HG03575 (cell line): ENCODE data around the gene MGRN1.

Experiments used
- ATAC-seq: cut with Tn5 transposase; IDR thresholded peaks from one replicate; pipeline ENCODE4 v1.9.1; 2021; ENCODE audit not compliant: unreplicated experiment, insufficient number of reproducible peaks, low FRiP score; ENCODE audit errors: extremely low read depth

Gene MGRN1

GRCh38 chr16:4704491-4704890 lies 79.9 kb downstream of the MGRN1 start:
- no peak for ATAC-seq

GRCh38 chr16:4704913-4705312 lies 80.3 kb downstream of the MGRN1 start:
- no peak for ATAC-seq

- ATAC-seq: no peak
Observed at GRCh38 chr16:4706871-4707270, 82.2 kb downstream of the MGRN1 start.

GRCh38 chr16:4709481-4709880 lies 84.9 kb downstream of the MGRN1 start:
- no peak for ATAC-seq

- ATAC-seq: no peak
Observed at GRCh38 chr16:4713663-4714501, 89.3 kb downstream of the MGRN1 start.

- no peak for ATAC-seq
Observed at GRCh38 chr16:4714996-4715395, 90.4 kb downstream of the MGRN1 start.

- ATAC-seq: no peak
Observed at GRCh38 chr16:4718466-4718865, 93.8 kb downstream of the MGRN1 start.

GRCh38 chr16:4723071-4723767 lies 98.6 kb downstream of the MGRN1 start:
- ATAC-seq: no peak

GRCh38 chr16:4724661-4725270 lies 100.1 kb downstream of the MGRN1 start:
- no peak for ATAC-seq

GRCh38 chr16:4726616-4727015 lies 102.0 kb downstream of the MGRN1 start:
- no peak for ATAC-seq

- no peak for ATAC-seq
Observed at GRCh38 chr16:4728676-4729075, 104.0 kb downstream of the MGRN1 start.

- no peak for ATAC-seq
Observed at GRCh38 chr16:4729876-4730275, 105.2 kb downstream of the MGRN1 start.

GRCh38 chr16:4733211-4733742 lies 108.7 kb downstream of the MGRN1 start:
- ATAC-seq: no peak

- ATAC-seq: no peak
Observed at GRCh38 chr16:4733747-4734062, 109.1 kb downstream of the MGRN1 start.

GRCh38 chr16:4734063-4734729 lies 109.6 kb downstream of the MGRN1 start, which contains the start of the genes ANKS3 and DNAAF8:
TSS of gene ANKS3 (minus strand) at chr16:4734271. CDS start at chr16:4730149, 4,122 bp downstream.
TSS of gene DNAAF8 (plus strand) at chr16:4734537. CDS start at chr16:4736515, 1,978 bp downstream.
- peak; percentile 53 for ATAC-seq

- ATAC-seq: no peak
Observed at GRCh38 chr16:4734730-4735535, 110.3 kb downstream of the MGRN1 start.

GRCh38 chr16:4736546-4736945 lies 111.9 kb downstream of the MGRN1 start:
- no peak for ATAC-seq

- ATAC-seq: no peak
Observed at GRCh38 chr16:4737545-4737944, 112.9 kb downstream of the MGRN1 start.
